Stimulated activated naive CD8-positive, alpha-beta T cell treated with anti-CD3 and anti-CD28 coated beads, Interleukin-15, amount 100 ng/mL, for 72 hours (primary cell): ENCODE data around the gene PAMR1.

Source experiments
- ATAC-seq: fragments of 150-1000 bp; cut with Tn5 transposase; 2 replicates; pipeline ENCODE4 v1.10.0; 2021; ENCODE audit warnings: mild to moderate bottlenecking, moderate library complexity
- DNase-seq, 2 donors: peaks; one replicate each; pipeline ENCODE4 v3.0.0; 2021 to 2022
- H3K27ac Mint-ChIP-seq, 2 donors: one replicate each; pipeline ENCODE4 v1.8.0; 2022; ENCODE audit warnings: mild to moderate bottlenecking in 2 of 2, mixed read lengths in 2 of 2, moderate library complexity in 2 of 2
- H3K27me3 Mint-ChIP-seq: one replicate; pipeline ENCODE4 v1.8.0; 2022; ENCODE audit warnings: mixed read lengths
- H3K4me1 Mint-ChIP-seq: one replicate; pipeline ENCODE4 v1.8.0; 2022; ENCODE audit warnings: mild to moderate bottlenecking, mixed read lengths
- H3K4me3 Mint-ChIP-seq, 2 donors: one replicate each; pipeline ENCODE4 v1.8.0; 2022; ENCODE audit warnings: mild to moderate bottlenecking in 2 of 2, mixed read lengths in 2 of 2, moderate library complexity in 1 of 2
- H3K9me3 Mint-ChIP-seq, 2 donors: one replicate each; pipeline ENCODE4 v1.8.0; 2022; ENCODE audit warnings: mixed read lengths in 2 of 2

PAMR1 gene

GRCh38 chr11:35487532-35488078 is 37.8 kb downstream of the PAMR1 start:
- Mint-ChIP-seq H3K4me1 (no peaks in the 10 kb centered on the region), H3K27me3 (peaks cover 43% of the 10 kb centered on the region)

DNA sequence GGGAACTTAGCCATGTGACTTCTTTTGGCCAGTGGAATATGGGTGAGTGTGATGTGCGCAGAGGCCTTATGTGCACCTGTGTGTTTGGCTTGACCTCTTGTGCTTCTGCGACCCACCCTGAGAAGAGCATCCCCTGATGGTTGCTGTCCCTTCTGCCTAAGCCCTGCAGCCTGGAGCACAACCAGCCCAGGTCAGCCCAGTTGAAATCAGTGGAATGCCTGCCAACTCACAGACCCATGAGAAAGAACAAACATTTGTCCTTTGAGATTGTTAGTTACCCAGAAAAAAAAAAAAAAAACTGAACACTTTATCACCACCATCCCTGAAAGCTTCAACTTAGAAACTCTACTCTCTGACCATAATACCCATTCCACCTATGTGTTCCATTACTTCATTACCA is 38.5 kb downstream of the PAMR1 start:
- no peak overlapping the region for H3K4me3 Mint-ChIP-seq
- H3K4me1 Mint-ChIP-seq = no peaks in the 10 kb centered on the region
- no peak overlapping the region for H3K27ac Mint-ChIP-seq
- H3K9me3 Mint-ChIP-seq = peaks cover 12 to 23% of the 10 kb centered on the region in 2 donors
- DNase-seq (no peak), ATAC-seq (no peak)
- peaks cover 50% of the 10 kb centered on the region for H3K27me3 Mint-ChIP-seq

More at GRCh38 chr11:35487532-35488078, 37.8 kb downstream of the PAMR1 start:
- ATAC-seq (no peak), DNase-seq (no peak)
- Mint-ChIP-seq H3K27ac (no peak overlapping the region), H3K4me3 (no peak overlapping the region), H3K9me3 (peaks cover 5 to 16% of the 10 kb centered on the region in 2 donors)

DNA sequence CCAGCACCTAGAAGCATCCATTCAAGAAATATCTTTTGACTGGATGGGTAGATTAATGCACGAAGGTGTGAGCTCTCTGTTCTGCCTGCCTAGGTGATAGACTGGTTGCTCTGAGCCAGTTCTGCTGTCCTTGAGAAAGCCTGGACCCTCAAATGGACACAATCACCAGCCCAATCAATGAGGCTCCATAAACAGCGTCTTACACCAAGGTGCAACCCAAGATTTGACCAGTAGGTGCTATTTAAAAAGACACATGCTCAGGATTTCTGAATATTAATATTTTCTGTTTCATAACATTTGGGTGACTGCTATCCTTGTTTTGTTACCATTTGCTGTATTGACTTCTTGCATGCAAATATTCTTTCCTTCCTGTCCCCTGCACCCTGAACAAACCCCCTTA is 39.0 kb downstream of the PAMR1 start:
- Mint-ChIP-seq H3K4me1 (no peaks in the 10 kb centered on the region), H3K4me3 (no peak overlapping the region), H3K27me3 (peaks cover 53% of the 10 kb centered on the region), H3K9me3 (peaks cover 12 to 23% of the 10 kb centered on the region in 2 donors), H3K27ac (no peak overlapping the region)
- ATAC-seq (no peak), DNase-seq (no peak)

GRCh38 chr11:35485656-35486322 is 39.6 kb downstream of the PAMR1 start:
- H3K27ac Mint-ChIP-seq = no peak overlapping the region
- H3K9me3 Mint-ChIP-seq = peaks cover 12 to 23% of the 10 kb centered on the region in 2 donors
- peak; percentile 60 to 63 for DNase-seq
- peak; percentile 89 for ATAC-seq
- H3K4me3 Mint-ChIP-seq = no peak overlapping the region
- no peaks in the 10 kb centered on the region for H3K4me1 Mint-ChIP-seq
- H3K27me3 Mint-ChIP-seq = peaks cover 53% of the 10 kb centered on the region

- Mint-ChIP-seq H3K4me1 (no peaks in the 10 kb centered on the region), H3K4me3 (no peak overlapping the region), H3K27ac (no peak overlapping the region), H3K9me3 (peaks cover 12 to 23% of the 10 kb centered on the region in 2 donors), H3K27me3 (peaks cover 53% of the 10 kb centered on the region)
- ATAC-seq = no peak
- no peak for DNase-seq
These were observed 41.0 kb downstream of the PAMR1 start for GRCh38 chr11:35484435-35484834.

- ATAC-seq = no peak
- no peak overlapping the region for H3K4me3 Mint-ChIP-seq
These were observed 42.1 kb downstream of the PAMR1 start for GRCh38 chr11:35483131-35483820.

DNA sequence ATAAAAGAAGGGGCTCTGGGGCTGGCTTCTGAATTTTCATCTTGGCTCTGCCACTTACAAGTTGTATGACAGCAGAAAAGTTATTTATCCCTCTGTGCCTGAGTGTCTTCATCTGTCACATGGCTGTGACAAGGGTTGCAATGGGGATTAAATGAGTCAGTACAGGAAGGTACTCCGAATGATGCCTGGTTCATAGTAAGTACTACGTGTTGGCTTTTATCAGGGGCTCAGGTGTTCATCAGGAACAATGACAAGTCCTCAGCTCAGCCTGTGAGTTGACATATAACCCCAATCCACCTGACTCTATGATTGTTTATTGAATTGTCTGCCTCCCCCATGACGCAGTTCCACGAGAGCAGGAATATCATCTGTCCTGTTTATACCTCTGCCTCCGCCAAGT is 45.7 kb downstream of the PAMR1 start:
- no peak overlapping the region for H3K4me3 Mint-ChIP-seq
- H3K9me3 Mint-ChIP-seq = peaks cover 20 to 35% of the 10 kb centered on the region in 2 donors
- no peaks in the 10 kb centered on the region for H3K4me1 Mint-ChIP-seq
- no peak overlapping the region for H3K27ac Mint-ChIP-seq
- no peak for ATAC-seq
- peaks cover 52% of the 10 kb centered on the region for H3K27me3 Mint-ChIP-seq
- no peak for DNase-seq

More at GRCh38 chr11:35483131-35483820, 42.1 kb downstream of the PAMR1 start:
- Mint-ChIP-seq H3K4me1 (no peaks in the 10 kb centered on the region), H3K9me3 (peaks cover 12 to 23% of the 10 kb centered on the region in 2 donors), H3K27ac (no peak overlapping the region), H3K27me3 (peaks cover 60% of the 10 kb centered on the region)
- no peak for DNase-seq

DNA sequence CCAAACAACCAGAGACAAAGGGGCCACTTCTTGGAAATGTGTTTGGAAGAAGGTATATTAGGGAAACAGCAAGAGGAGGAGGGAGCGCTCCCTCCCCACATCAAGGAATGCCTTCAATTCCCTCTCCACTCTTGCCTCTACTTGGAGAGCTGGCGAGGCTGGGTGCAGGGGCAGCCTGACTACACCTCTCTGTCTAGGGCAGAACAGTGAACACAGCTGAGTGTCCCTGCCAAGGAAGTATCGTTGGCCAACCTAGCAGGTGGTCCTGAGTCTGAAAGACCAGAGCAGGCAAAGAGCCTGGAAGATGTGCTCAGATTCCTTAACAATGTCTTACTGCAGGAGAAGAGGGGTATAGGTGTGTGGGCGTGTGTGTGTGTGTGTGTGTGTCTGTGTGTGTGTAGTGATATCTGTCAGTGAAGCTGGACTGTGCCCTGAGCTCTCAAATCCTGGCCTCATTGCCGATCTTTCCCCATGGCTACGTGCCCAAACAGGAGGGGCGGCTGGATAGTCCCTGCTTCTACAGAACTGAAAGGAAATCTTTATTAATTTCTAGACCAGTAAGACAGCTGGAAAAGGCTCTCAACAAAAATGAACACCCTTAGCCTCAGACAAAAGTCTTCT is 46.8 kb downstream of the PAMR1 start:
- DNase-seq (no peak), ATAC-seq (no peak)
- Mint-ChIP-seq H3K27me3 (peaks cover 40% of the 10 kb centered on the region), H3K4me1 (no peaks in the 10 kb centered on the region), H3K27ac (peak overlapping the region in 1 of 2 donors; percentile 26), H3K9me3 (peaks cover 20 to 29% of the 10 kb centered on the region in 2 donors), H3K4me3 (no peak overlapping the region)

GRCh38 chr11:35477901-35478300 is 47.5 kb downstream of the PAMR1 start:
- Mint-ChIP-seq H3K9me3 (peaks cover 18 to 22% of the 10 kb centered on the region in 2 donors), H3K4me1 (no peaks in the 10 kb centered on the region), H3K4me3 (no peak overlapping the region), H3K27me3 (peaks cover 34% of the 10 kb centered on the region), H3K27ac (no peak overlapping the region)
- DNase-seq (no peak), ATAC-seq (no peak)

- no peak for DNase-seq
- H3K4me3 Mint-ChIP-seq = no peak overlapping the region
- peaks cover 9 to 13% of the 10 kb centered on the region in 2 donors for H3K9me3 Mint-ChIP-seq
- H3K4me1 Mint-ChIP-seq = no peaks in the 10 kb centered on the region
- H3K27me3 Mint-ChIP-seq = peaks cover 35% of the 10 kb centered on the region
- no peak overlapping the region for H3K27ac Mint-ChIP-seq
- ATAC-seq = no peak
These were observed 50.7 kb downstream of the PAMR1 start for GRCh38 chr11:35474688-35475087.

DNA sequence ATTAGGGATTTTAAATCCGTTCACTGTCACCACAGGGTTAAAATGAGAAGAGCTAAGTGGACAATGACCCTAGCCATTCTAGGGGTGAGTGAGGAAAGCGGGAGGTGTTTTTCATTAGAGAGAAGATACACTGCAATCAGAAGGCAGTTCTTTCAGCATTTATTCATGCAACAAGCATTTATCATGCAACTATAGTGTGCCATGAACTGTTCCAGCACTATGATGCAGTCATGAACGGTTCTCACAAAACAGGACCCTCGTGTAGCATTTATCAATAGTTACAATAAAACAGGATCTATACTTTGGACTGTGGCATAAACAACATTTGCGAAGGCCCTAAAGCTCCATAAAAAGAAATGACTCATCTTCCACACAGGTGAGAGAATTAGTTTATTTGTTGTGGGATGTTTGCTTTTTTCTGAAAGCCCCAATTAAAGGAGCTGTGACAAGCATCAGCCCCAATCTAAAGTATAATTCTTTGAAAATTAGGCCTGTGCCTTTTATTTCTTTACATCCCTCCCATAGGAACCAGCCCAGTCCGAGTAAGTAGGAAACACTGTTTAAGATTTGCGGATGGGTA is 51.5 kb downstream of the PAMR1 start:
- Mint-ChIP-seq H3K4me3 (no peak overlapping the region), H3K27me3 (peaks cover 34% of the 10 kb centered on the region), H3K27ac (no peak overlapping the region), H3K9me3 (peaks cover 9 to 13% of the 10 kb centered on the region in 2 donors), H3K4me1 (no peaks in the 10 kb centered on the region)
- DNase-seq (no peak), ATAC-seq (no peak)

DNA sequence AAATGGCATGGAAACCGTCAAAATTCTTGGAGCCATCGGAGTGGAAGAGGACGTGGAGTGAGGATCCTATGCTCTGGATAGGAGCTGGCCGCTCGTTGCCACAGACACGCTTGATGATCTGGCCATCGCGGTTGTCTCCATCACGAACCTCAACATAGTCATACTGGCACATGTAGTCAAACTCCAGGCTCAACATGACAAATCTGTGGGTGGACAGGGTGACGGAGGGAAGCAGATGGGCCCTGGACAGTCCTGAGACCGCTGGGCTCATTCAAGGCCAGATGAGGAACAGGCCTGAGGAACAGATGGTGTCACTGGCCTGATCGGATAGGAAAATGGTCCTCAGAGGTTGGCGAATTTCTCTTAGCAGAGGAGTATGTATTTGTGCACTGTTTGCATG is 54.8 kb downstream of the PAMR1 start:
- H3K27me3 Mint-ChIP-seq = peaks cover 22% of the 10 kb centered on the region
- ATAC-seq (no peak), DNase-seq (no peak)
- H3K27ac Mint-ChIP-seq = no peak overlapping the region
- H3K4me3 Mint-ChIP-seq = no peak overlapping the region
- no peaks in the 10 kb centered on the region for H3K4me1 Mint-ChIP-seq
- H3K9me3 Mint-ChIP-seq = no peaks in the 10 kb centered on the region

- Mint-ChIP-seq H3K9me3 (no peaks in the 10 kb centered on the region), H3K4me3 (no peak overlapping the region), H3K4me1 (no peaks in the 10 kb centered on the region), H3K27ac (no peak overlapping the region), H3K27me3 (peaks cover 22% of the 10 kb centered on the region)
- ATAC-seq = no peak
- DNase-seq = no peak
These were observed 59.4 kb downstream of the PAMR1 start for GRCh38 chr11:35466058-35466457.

DNA sequence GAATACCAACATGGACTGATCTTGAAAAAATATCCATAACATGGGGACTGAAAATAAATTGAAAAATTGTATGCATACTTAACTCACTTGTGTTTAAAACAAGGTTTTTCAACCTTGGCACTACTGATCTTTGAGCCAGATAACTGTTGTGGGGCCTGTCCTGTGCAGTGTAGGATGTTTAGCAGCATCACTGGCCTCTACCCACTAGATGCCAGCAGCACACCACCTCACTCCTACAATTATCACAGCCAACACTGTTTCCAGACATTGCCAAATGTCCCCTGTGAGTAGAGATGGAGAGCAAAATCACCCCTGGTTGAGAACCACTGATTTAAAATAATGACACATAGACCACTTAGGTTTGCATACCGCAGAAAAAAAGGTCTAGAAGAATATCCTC is 61.1 kb downstream of the PAMR1 start:
- Mint-ChIP-seq H3K27me3 (peaks cover 17% of the 10 kb centered on the region), H3K4me1 (no peaks in the 10 kb centered on the region), H3K9me3 (no peaks in the 10 kb centered on the region), H3K4me3 (no peak overlapping the region), H3K27ac (no peak overlapping the region)
- ATAC-seq (no peak), DNase-seq (no peak)

DNA sequence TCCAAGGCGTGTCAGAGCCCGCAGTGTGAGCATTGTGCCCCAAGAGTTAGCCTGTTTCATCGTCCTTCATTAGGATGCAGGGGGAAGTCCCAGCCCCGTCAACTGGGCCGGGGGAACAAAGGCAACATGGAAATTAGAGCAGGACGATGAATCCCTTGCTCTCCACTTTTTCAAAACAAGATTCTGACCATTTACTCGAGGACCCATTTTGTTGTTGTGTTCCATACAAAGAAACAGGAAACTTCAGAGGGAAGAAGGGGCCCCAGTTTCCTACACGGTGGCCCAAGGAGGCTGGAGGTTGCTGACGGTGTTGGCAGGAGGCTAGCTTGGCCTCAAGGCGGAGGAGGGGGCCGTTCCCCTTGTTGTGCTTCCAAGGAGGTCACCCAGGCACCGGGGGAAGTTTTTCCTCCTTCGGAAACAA is 62.1 kb downstream of the PAMR1 start:
- Mint-ChIP-seq H3K9me3 (no peaks in the 10 kb centered on the region), H3K27me3 (peaks cover 26% of the 10 kb centered on the region), H3K4me3 (no peak overlapping the region), H3K27ac (no peak overlapping the region), H3K4me1 (no peaks in the 10 kb centered on the region)
- no peak for ATAC-seq
- DNase-seq = no peak
